ENCODE data around the gene KIRREL3. TPM values are rescaled to one million over a fixed set of nuclear protein-coding genes. Genes with fewer than 3 reads are reported as not detected.

Gene KIRREL3
- total and polyA plus RNA-seq, 2 of the 8 experiments (the other 6 are each of a cell fraction or from before 2014, with no cell fraction given), result 0.29 to 0.32 TPM

GRCh38 chr11:127034973-127035372 is 34.4 kb upstream of the KIRREL3 start:
- Histone ChIP-seq H3K4me2 (ENCODE audit: insufficient read depth in 1 of 2, low read depth in 2 of 2, low read length in 2 of 2) (no peak overlapping the region), H3K18ac (ENCODE audit: extremely low read depth, low read length) (no peak overlapping the region), H3K9me3 (ENCODE audit: insufficient read depth in 2 of 2, low read depth in 1 of 2, low read length in 1 of 2) (no peaks in the 10 kb centered on the region), H2BK20ac (ENCODE audit: low read length) (no peak overlapping the region), H3K79me1 (ENCODE audit: low read depth, low read length) (no peaks in the 10 kb centered on the region), H3K56ac (replicated peaks; ENCODE audit: insufficient read length, low read depth, low read length) (no peak overlapping the region), H4K5ac (ENCODE audit: insufficient read length, low read depth, low read length) (no peak overlapping the region), H3K4me1 (replicated peaks in 1 of 4; ENCODE audit: control insufficient read depth in 3 of 4, insufficient read depth in 4 of 4, low read length in 3 of 4) (0 out of 7 replicates have a peak, but pooled peaks cover 0 to 2% (median 0%) of the 10 kb centered on the region in 4 experiments), H3K79me2 (ENCODE audit: control insufficient read depth in 1 of 2, insufficient read depth in 2 of 2, low read length in 2 of 2) (no peaks in the 10 kb centered on the region), H3K36me3 (ENCODE audit: control insufficient read depth in 2 of 4, insufficient read depth in 4 of 4, low read length in 3 of 4) (no peaks in the 10 kb centered on the region), H3K23ac (ENCODE audit: insufficient read length) (no peak overlapping the region), H3K4me3 (ENCODE audit: extremely low read depth in 1 of 4, insufficient read depth in 2 of 4, low read depth in 3 of 4, low read length in 4 of 4) (no peak overlapping the region), H2AK5ac (ENCODE audit: low read depth, low read length) (no peak overlapping the region), H4K20me1 (replicated peaks in 1 of 2; ENCODE audit: control insufficient read depth in 1 of 2, insufficient read depth in 2 of 2, low read length in 2 of 2) (no peaks in the 10 kb centered on the region), H2AFZ (ENCODE audit: low read length) (no peak overlapping the region), H4K91ac (replicated peaks; ENCODE audit: insufficient read length, low read length) (no peak overlapping the region), H2BK15ac (ENCODE audit: low read length) (no peak overlapping the region), H3K23me2 (ENCODE audit: low read depth, low read length) (no peaks in the 10 kb centered on the region), H2BK12ac (ENCODE audit: low read depth, low read length) (no peak overlapping the region), H4K8ac (ENCODE audit: extremely low read depth, insufficient read depth, low read length) (no peak overlapping the region), H3K27ac (ENCODE audit: low read depth, low read length) (no peak overlapping the region), H3K4ac (replicated peaks; ENCODE audit: insufficient read length, low read depth, low read length) (no peak overlapping the region), H3K27me3 (replicated peaks in 1 of 4; ENCODE audit: control insufficient read depth in 3 of 4, extremely low read depth in 1 of 4, insufficient read depth in 3 of 4, low read length in 3 of 4) (peaks cover 0 to 1% (median 0%) of the 10 kb centered on the region in 4 experiments; a peak in 1 of 7 replicates), H2BK5ac (ENCODE audit: low read depth, low read length) (no peak overlapping the region), H3K14ac (ENCODE audit: insufficient read length) (no peak overlapping the region), H3K9ac (replicated peaks in 1 of 4; ENCODE audit: extremely low read depth in 1 of 4, low read depth in 3 of 4, low read length in 3 of 4) (no peak overlapping the region), H2BK120ac (replicated peaks; ENCODE audit: low read depth, low read length) (no peak overlapping the region)
- FAIRE-seq (no peak), DNase-seq (ENCODE audit: low read depth in 1 of 2, low spot score in 2 of 2) (no peak)
- CTCF ChIA-PET (ENCODE audit: partially characterized antibody), result interaction anchor here (0.5 kb wide), 1 partner anchor 998 kb away, joined by 5 read pairs; no protein-coding TSS in a partner anchor
- POLR2A ChIA-PET (ENCODE audit: partially characterized antibody), result no interaction called here
- TF ChIP-seq ZNF274 (IDR thresholded peaks at IDR 0.05; ENCODE audit: borderline replicate concordance, extremely low read depth, low read length) (no peak), MAX (IDR thresholded peaks at IDR 0.05) (no peak), JUND (IDR thresholded peaks at IDR 0.05; ENCODE audit: low read length) (no peak), USF2 (IDR thresholded peaks at IDR 0.05; ENCODE audit: low read length) (no peak), POU5F1 (IDR thresholded peaks at IDR 0.05; ENCODE audit: low read depth, low read length) (no peak), CHD2 (IDR thresholded peaks at IDR 0.05; ENCODE audit: low read length) (no peak), TCF12 (IDR thresholded peaks at IDR 0.05; ENCODE audit: low read depth, low read length) (no peak), CHD1 (IDR thresholded peaks at IDR 0.05; ENCODE audit: low read depth, low read length) (no peak)

Measured in H1 (cell line).